ENCODE results near the gene DNAJC22. TPM values are rescaled to one million over a fixed set of nuclear protein-coding genes. Genes with fewer than 3 reads are reported as not detected.
"Not testable (repeated sequence)": the region's sequence is repeated elsewhere in the genome, so short reads cannot be mapped to it uniquely, and the experiment has no call there.

The DNAJC22 gene
- total RNA-seq, 6 experiments from 2014 or later, result 36.5 to 49.1 (median 43.7) TPM

GRCh38 chr12:49330631-49331379 is 15.9 kb upstream of the DNAJC22 start:
- Histone ChIP-seq H3K27me3 (peaks cover 0 to 10% of the 10 kb centered on the region in 2 donors), H3K27ac (no peak overlapping the region), H3K4me1 (no peaks in the 10 kb centered on the region), H3K4me3 (no peak overlapping the region), H3K36me3 (no peaks in the 10 kb centered on the region), H3K9me3 (no peaks in the 10 kb centered on the region)
- TF ChIP-seq, protein P1, sequence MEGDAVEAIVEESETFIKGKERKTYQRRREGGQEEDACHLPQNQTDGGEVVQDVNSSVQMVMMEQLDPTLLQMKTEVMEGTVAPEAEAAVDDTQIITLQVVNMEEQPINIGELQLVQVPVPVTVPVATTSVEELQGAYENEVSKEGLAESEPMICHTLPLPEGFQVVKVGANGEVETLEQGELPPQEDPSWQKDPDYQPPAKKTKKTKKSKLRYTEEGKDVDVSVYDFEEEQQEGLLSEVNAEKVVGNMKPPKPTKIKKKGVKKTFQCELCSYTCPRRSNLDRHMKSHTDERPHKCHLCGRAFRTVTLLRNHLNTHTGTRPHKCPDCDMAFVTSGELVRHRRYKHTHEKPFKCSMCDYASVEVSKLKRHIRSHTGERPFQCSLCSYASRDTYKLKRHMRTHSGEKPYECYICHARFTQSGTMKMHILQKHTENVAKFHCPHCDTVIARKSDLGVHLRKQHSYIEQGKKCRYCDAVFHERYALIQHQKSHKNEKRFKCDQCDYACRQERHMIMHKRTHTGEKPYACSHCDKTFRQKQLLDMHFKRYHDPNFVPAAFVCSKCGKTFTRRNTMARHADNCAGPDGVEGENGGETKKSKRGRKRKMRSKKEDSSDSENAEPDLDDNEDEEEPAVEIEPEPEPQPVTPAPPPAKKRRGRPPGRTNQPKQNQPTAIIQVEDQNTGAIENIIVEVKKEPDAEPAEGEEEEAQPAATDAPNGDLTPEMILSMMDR (IDR thresholded peaks at IDR 0.05), result no peak
- no peak for TF ChIP-seq POLR2A (IDR thresholded peaks at IDR 0.05)
- 83% methylated on average over 9 of the region's 14 CpGs for WGBS (ENCODE audit: insufficient coverage, low coverage, low lambda C conversion rate, missing lambda C conversion rate)
- intact Hi-C loops (cut with DNase I), result loop anchor here in 1 of 2 donors (10.0 kb wide), 1 partner anchor 184 kb away; no protein-coding TSS in a partner anchor
- DNase-seq (peak in 1 of 3 donors; percentile 37), ATAC-seq (no peak)

DNA sequence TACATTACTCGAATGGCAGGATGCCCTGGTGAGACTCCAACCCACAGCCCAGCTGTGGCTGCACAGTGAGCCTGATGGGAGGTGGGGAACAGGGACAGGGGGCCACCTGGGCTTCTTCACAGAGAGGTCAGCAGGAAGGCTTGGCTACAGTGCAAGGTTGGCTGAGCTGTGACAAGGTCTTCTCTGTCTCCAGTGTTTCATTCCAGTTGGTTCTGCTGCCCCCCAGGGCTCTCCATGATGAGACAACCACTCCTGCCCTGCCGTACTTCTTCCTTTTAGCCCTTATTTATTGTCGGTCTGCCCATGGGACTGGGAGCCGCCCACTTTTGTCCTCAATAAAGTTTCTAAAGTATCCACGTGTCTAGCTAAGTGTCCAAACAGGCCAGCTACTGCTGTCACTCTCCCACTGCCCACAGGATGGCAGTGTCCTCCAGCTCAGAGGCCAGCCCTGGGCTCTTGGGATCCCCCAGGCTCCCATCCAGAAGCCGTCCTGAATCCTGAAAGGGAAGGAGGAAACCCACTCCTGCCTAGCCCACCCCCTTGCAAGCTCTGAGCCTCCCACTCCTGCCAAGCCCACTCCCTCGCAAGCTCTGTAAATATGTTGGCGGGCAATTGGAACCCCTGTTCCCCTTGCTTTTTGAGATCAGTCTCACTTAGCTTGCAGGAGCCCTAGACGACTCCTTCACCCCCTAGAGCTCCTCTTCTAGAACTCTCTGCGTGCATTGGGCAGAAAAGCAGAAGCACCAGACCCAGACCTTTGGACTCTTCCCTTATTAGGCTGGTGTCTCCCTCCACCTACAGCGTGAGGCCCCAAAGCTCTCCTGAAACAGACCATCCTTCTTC is 15.1 kb upstream of the DNAJC22 start:
- WGBS (ENCODE audit: insufficient coverage, low coverage, low lambda C conversion rate, missing lambda C conversion rate), result 40% methylated on average over 8 of the region's 11 CpGs
- ATAC-seq (peak; percentile 95 to 99 (median 96)), DNase-seq (peak; percentile 70 to 74 (median 70))
- Histone ChIP-seq H3K36me3 (no peaks in the 10 kb centered on the region), H3K9me3 (no peaks in the 10 kb centered on the region), H3K27me3 (peaks cover 0 to 17% of the 10 kb centered on the region in 2 donors), H3K4me3 (no peak overlapping the region), H3K27ac (no peak overlapping the region), H3K4me1 (peaks cover 0 to 4% (median 0%) of the 10 kb centered on the region in 4 donors)
- TF ChIP-seq POLR2A (IDR thresholded peaks at IDR 0.05), result no peak
- TF ChIP-seq, protein P1 (IDR thresholded peaks at IDR 0.05), result peak; percentile 80 to 89 (median 85)
- intact Hi-C loops (cut with DNase I), result loop anchor here in 1 of 2 donors (10.0 kb wide), 1 partner anchor 183 kb away; no protein-coding TSS in a partner anchor

- H3K27ac ChIP-seq, result no peak overlapping the region
- no peaks in the 10 kb centered on the region for H3K36me3 ChIP-seq
- peaks cover 0 to 7% (median 0%) of the 10 kb centered on the region in 4 donors for H3K4me1 ChIP-seq
- TF ChIP-seq POLR2A (IDR thresholded peaks at IDR 0.05), result no peak
- TF ChIP-seq, protein P1 (IDR thresholded peaks at IDR 0.05), result no peak
- peak in 1 of 3 donors; percentile 35 for DNase-seq
- H3K27me3 ChIP-seq, result peaks cover 0 to 21% of the 10 kb centered on the region in 2 donors
- H3K9me3 ChIP-seq, result no peaks in the 10 kb centered on the region
- intact Hi-C loops (cut with DNase I), result loop anchor here in 1 of 2 donors (10.0 kb wide), 1 partner anchor 182 kb away; no protein-coding TSS in a partner anchor
- no peak for ATAC-seq
- WGBS (ENCODE audit: insufficient coverage, low coverage, low lambda C conversion rate, missing lambda C conversion rate), result 74% methylated on average over 6 of the region's 17 CpGs
- no peak overlapping the region for H3K4me3 ChIP-seq
These were observed 14.2 kb upstream of the DNAJC22 start for GRCh38 chr12:49332441-49332861.

DNA sequence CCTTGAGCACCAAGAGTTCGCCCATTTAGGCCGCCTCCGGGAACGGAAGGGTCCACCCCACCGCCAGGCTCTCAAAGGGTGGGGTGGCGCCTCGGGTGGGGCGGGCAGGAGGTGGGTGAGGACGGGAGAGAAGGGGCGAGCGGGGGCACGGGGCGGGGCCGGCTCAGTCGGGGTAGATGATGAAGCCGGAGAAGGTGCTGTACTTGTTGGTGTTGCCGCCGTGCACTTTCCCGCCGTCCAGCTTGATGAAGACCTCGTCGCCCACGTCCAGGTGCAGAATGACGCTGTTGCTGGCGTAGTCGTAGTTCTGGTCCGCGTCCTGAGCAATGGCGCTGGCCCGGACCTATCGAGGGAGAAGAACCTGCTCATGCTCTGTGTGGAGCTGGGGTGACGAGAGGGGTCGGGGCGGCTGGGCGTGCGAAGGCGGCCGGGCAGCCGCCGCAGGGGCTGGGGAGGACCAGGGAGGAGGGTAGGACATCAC is 13.8 kb upstream of the DNAJC22 start:
- intact Hi-C loops (cut with DNase I), result loop anchor here in 1 of 2 donors (10.0 kb wide), 1 partner anchor 182 kb away; no protein-coding TSS in a partner anchor
- no peak for ATAC-seq
- TF ChIP-seq, protein P1 (IDR thresholded peaks at IDR 0.05), result no peak
- no peak for TF ChIP-seq POLR2A (IDR thresholded peaks at IDR 0.05)
- Histone ChIP-seq H3K27ac (no peak overlapping the region), H3K36me3 (no peaks in the 10 kb centered on the region), H3K4me3 (no peak overlapping the region), H3K4me1 (peaks cover 0 to 7% (median 0%) of the 10 kb centered on the region in 4 donors), H3K9me3 (no peaks in the 10 kb centered on the region), H3K27me3 (peaks cover 0 to 21% of the 10 kb centered on the region in 2 donors)
- WGBS (ENCODE audit: insufficient coverage, low coverage, low lambda C conversion rate, missing lambda C conversion rate), result 21% methylated on average over 21 of the region's 40 CpGs
- DNase-seq, result peak in 1 of 3 donors; percentile 38

DNA sequence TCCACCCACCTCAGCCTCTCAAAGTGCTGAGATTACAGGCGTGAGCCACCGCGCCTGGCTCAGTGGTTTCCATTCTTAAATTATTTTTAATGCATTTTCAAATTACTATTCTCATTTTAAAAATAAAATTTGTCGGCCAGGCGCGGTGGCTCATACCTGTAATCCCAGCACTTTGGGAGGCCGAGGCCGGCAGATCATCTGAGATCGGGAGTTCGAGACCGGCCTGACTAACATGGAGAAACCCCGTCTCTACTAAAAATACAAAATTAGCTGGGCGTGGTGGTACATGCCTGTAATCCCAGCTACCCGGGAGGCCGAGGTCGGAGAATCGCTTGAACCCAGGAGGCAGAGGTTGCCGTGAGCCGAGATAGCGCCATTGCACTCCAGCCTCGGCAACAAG is 12.9 kb upstream of the DNAJC22 start:
- not testable (repeated sequence) for ATAC-seq, H3K36me3 ChIP-seq, H3K4me1 ChIP-seq, H3K27ac ChIP-seq, H3K9me3 ChIP-seq, H3K4me3 ChIP-seq, DNase-seq
- H3K27me3 ChIP-seq, result peaks cover 0 to 21% of the 10 kb centered on the region in 2 donors
- WGBS (ENCODE audit: insufficient coverage, low coverage, low lambda C conversion rate, missing lambda C conversion rate), result 34% methylated on average over 17 of the region's 21 CpGs
- intact Hi-C loops (cut with DNase I), result loop anchor here in 1 of 2 donors (10.0 kb wide), 1 partner anchor 181 kb away; no protein-coding TSS in a partner anchor

Measured in right lobe of liver (tissue), 6 donors.